Esophagus squamous epithelium (tissue), 4 donors: Measurements from ENCODE around the gene EYS.

Source experiments
- CTCF ChIP-seq, 6 experiments: fragments of 450-650 bp in 4 of 6; fragments of 200-600 bp in 2 of 6; sonication (generic) in 2 of 6; IDR thresholded peaks; one replicate each; pipeline ENCODE4 v1.5.1; 2016 to 2019; ENCODE audit warnings: antibody characterized with exemption in 6 of 6, mild to moderate bottlenecking in 4 of 6, moderate library complexity in 4 of 6
- POLR2A ChIP-seq, 4 donors: fragments of 450-650 bp; IDR thresholded peaks; one replicate each; pipeline ENCODE4 v1.6.1; 2017; ENCODE audit warnings: antibody characterized with exemption in 4 of 4, mild to moderate bottlenecking in 4 of 4, moderate library complexity in 3 of 4

DNA sequence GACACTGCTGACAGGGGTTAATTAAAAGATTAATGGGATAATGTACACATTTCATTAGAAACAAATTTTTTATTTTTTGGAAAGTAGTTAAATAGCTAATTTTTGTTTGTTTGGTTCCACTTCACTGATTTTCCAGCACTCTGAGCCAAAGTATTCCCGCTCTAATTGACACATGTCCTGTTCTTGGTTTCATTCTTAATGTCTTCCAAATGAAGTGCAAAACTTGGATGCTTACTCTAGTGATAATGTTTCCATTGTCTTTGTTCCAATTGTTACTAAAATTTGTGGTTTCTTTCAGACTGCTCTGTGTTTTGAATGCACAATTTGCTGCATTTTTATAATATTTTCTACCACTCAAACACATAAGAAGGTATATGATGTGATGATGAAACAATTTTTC lies 1277.1 kb downstream of the EYS start:
- TF ChIP-seq CTCF (IDR thresholded peaks at IDR 0.05) (no peak), POLR2A (IDR thresholded peaks at IDR 0.05) (no peak)
